Subcutaneous adipose tissue (tissue), 4 donors: ENCODE measurements around the gene CEP85. TPM values are rescaled to one million over a fixed set of nuclear protein-coding genes. Genes with fewer than 3 reads are reported as not detected.

Experiments
- CTCF ChIP-seq: fragments of 450-650 bp; IDR thresholded peaks from one replicate; pipeline ENCODE4 v1.5.1; 2016; ENCODE audit warnings: low read depth, mild to moderate bottlenecking, control low read depth, antibody characterized with exemption, moderate library complexity
- total RNA-seq, 4 donors: library from RNA; depleted of rRNA; stranded (reverse); fragments of >200 nt; gene quantifications; one replicate each; pipeline ENCODE4 v1.1.0, GENCODE V29; 2016

CEP85 gene
- total RNA-seq, 4 donors from 2014 or later, result 3.7 to 5.4 (median 4.4) TPM

GRCh38 chr1:26317612-26318337 lies 83.8 kb downstream of the CEP85 start, which contains the start of gene CD52:
Gene CD52 (plus strand): TSS chr1:26317958. CDS start chr1:26318018, 60 bp downstream.
- no peak for TF ChIP-seq CTCF

GRCh38 chr1:26318338-26319064 lies 84.5 kb downstream of the CEP85 start:
- TF ChIP-seq CTCF, result no peak

- no peak for TF ChIP-seq CTCF
Observed at GRCh38 chr1:26320896-26321295, 86.9 kb downstream of the CEP85 start.

- no peak for TF ChIP-seq CTCF
Observed at GRCh38 chr1:26321315-26322041, 87.5 kb downstream of the CEP85 start.

GRCh38 chr1:26322042-26322331 lies 88.0 kb downstream of the CEP85 start:
- no peak for TF ChIP-seq CTCF

- no peak for TF ChIP-seq CTCF
Observed at GRCh38 chr1:26323382-26323781, 89.4 kb downstream of the CEP85 start.

GRCh38 chr1:26324550-26324949 lies 90.5 kb downstream of the CEP85 start:
- no peak for TF ChIP-seq CTCF
